ENCODE data around the gene SDF4.
"Not testable (repeated sequence)": the region's sequence is repeated elsewhere in the genome, so short reads cannot be mapped to it uniquely, and the experiment has no call there.

The SDF4 gene

DNA sequence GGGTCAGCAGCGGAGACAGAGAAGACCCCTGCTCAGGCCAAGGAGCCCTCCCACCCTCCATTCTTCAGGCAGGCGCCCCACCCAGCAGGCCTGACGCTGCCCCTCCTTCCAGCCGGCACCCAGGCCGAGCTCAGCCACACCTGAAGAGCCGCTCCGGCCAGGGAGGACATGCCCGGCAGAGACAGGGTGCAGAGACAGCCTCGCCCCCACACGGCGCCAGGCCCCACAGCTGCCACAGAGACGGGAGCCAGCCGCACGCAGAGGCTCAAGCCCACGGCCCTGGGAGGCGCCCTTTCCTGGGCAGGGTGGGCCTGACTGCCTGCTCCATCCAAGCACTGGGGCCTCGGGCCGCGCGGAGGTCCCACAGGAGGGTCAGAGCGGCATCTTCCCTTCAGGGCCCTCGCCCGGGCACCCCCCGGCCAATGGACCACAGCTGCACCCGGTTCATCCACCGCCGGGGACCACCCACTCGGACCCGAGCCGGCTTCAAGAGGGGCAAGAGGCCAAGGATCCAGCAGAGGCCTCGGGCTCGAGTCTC lies 52.9 kb downstream of the SDF4 start:
- no peak overlapping the region for H3K4me3 ChIP-seq (ENCODE audit: low read length)
- no peak for DNase-seq (ENCODE audit: low read depth)
- TF ChIP-seq, protein P1, sequence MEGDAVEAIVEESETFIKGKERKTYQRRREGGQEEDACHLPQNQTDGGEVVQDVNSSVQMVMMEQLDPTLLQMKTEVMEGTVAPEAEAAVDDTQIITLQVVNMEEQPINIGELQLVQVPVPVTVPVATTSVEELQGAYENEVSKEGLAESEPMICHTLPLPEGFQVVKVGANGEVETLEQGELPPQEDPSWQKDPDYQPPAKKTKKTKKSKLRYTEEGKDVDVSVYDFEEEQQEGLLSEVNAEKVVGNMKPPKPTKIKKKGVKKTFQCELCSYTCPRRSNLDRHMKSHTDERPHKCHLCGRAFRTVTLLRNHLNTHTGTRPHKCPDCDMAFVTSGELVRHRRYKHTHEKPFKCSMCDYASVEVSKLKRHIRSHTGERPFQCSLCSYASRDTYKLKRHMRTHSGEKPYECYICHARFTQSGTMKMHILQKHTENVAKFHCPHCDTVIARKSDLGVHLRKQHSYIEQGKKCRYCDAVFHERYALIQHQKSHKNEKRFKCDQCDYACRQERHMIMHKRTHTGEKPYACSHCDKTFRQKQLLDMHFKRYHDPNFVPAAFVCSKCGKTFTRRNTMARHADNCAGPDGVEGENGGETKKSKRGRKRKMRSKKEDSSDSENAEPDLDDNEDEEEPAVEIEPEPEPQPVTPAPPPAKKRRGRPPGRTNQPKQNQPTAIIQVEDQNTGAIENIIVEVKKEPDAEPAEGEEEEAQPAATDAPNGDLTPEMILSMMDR (conservative IDR thresholded peaks at IDR 0.05; ENCODE audit: low read length), result no peak

DNA sequence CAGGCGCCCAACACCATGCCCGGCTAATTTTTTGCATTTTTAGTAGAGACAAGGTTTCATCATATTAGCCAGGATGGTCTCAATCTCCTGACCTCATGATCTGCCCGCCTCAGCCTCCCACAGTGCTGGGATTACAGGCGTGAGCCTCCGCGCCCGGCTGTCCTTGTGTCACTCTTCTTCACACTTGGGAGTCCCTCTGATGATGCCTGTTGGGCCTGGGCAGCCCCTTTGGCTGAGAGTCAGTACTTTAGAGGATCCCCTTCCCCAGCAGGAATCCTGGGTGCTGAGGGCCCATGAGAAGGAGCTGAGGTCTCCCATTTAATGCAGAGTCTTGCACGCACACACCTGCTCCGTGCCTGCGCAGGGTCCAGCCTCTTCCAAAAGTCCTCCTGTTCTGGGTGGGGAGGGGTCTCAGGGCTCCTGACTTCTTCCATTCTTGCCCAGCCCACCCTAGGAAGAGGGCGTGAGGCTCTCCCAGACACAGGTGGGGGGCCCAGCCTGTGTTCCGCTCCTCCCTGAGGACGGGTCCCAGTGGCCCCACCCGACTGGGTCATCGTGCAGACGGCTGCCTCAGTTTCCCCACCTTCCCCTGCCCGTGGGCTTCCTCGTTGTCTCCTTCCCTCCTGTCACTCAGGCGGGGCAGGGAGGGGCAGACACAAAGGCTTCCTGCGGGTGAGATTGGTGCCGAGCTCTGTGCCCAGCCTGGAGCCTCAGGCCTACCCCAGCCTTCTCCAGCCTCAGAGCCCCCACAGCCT lies 54.2 kb downstream of the SDF4 start:
- DNase-seq (ENCODE audit: low read depth), result no peak
- TF ChIP-seq, protein P1 (conservative IDR thresholded peaks at IDR 0.05; ENCODE audit: low read length), result no peak

DNA sequence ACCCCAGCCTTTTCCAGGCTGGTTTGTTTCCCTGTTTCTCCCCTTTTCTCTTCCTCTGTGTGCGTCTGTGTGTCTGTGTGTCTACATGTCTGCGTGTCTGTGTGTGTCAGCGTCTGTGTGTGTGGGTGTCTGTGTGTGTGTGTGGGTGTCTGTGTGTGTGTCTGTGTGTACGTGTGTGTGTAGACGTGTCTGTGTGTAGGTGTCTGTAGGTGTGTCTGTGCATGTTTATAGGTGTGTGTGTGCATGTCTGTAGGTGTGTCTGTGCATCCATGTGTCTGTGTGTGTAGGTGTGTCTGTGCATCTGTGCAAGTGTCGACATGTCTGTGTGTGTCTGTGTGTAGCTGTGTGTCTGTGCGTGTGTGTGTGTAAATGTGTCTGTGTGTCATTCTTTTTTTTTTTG lies 54.9 kb downstream of the SDF4 start:
- TF ChIP-seq, protein P1 (conservative IDR thresholded peaks at IDR 0.05; ENCODE audit: low read length), result no peak
- H3K4me3 ChIP-seq (ENCODE audit: low read length), result no peak overlapping the region
- DNase-seq (ENCODE audit: low read depth), result no peak

More for the DNA sequence above, 54.2 kb downstream of the SDF4 start:
- no peak overlapping the region for H3K4me3 ChIP-seq (ENCODE audit: low read length)

DNA sequence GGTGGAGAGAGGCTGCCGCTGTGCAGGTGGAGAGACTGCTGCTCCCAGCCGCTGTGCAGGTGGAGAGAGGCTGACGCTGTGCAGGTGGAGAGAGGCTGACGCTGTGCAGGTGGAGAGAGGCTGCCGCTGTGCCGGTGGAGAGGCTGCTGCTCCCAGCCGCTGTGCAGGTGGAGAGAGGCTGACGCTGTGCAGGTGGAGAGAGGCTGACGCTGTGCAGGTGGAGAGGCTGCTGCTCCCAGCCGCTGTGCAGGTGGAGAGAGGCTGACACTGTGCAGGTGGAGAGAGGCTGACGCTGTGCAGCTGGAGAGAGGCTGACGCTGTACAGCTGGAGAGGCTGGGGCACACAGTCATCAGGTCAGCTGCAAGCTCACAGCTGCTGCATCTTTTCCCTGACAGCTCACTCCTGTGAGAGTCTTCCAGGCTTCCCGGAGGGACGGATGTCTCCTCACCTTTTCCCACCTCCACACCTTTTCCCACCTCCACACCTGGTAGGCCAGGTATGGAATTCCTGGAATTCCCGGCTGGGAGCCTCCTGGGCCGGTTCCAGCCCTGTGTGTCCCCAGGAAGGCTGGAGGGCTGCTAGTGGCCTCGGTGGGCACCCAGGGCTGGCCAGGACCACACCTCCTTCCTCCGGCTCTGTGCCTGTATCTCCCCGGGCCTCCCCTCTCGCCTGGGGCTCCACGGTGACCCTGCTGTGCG lies 55.6 kb downstream of the SDF4 start:
- DNase-seq (ENCODE audit: low read depth); H3K4me3 ChIP-seq (ENCODE audit: low read length): not testable (repeated sequence)

DNA sequence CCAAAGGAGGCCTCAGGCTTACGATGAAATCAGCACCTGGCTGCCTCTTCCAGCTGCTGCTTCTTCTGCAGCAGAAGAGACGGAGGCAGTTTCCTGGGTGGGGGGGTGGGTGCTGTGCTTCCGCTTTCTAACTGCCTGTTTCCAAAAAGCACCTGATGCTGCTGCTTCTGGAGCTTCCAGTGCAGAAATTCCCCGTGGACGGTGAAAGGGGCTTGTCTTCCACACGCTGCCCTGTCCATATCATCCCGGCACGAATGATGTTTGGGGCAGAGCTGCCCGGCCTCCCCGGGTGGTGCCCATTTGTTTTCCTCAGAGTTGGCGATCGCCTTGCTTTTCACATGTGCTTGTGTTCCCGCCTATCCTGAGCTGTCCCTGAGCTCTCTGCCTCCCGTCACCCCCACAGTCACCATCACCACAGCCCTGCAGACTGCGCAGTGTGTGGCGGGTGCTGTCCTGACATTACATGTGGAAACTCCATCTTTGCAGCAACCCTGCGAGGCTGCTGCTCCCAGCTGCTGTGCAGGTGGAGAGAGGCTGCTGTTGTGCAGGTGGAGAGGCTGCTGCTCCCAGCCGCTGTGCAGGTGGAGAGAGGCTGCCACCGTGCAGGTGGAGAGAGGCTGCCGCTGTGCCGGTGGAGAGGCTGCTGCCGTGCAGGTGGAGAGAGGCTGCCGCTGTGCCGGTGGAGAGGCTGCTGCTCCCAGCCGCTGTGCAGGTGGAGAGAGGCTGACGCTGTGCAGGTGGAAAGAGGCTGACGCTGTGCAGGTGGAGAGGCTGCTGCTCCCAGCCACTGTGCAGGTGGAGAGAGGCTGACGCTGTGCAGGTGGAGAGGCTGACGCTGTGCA lies 56.4 kb downstream of the SDF4 start:
- no peak for DNase-seq (ENCODE audit: low read depth)

DNA sequence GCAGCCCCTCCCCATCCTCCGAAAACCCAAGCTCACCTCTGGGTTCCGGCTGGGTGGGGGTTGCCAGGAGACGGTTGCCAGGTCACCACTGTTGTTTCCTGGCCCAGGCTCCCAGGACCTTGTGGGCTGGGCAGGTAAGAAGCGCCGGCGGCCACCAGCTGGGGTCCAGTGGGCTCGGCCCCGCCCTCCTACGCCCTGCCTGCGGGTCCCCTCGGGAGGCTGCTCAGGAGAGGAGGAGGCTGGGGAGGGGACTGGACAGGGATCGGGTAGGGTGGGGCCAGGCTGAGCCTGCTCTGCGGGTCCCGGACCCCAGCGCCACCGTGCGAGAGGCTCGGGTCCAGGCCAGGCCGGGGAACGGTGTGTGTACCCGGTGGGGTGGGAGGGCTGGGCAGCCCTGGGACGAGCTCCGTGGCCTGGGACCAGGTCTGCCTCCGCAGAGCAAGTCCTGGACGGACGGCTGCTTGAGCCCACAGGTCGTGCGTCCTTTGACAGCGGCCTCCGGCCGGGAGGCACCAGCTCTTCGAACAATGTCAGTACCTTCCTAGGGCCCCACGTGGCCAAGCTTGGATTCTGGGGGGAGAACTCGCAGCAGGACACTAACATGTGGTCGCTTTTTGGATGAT lies 57.9 kb downstream of the SDF4 start, which contains the start of gene TTLL10:
Gene TTLL10 (plus strand): TSS at position 88 of the 623 bp plus-strand sequence. CDS start 5,336 bp downstream, outside the sequence.
- no peak for DNase-seq (ENCODE audit: low read depth)
- TF ChIP-seq, protein P1 (conservative IDR thresholded peaks at IDR 0.05; ENCODE audit: low read length), result no peak

More for the DNA sequence above, 56.4 kb downstream of the SDF4 start:
- TF ChIP-seq, protein P1 (conservative IDR thresholded peaks at IDR 0.05; ENCODE audit: low read length), result no peak
- no peak overlapping the region for H3K4me3 ChIP-seq (ENCODE audit: low read length)

More for the DNA sequence above, 57.9 kb downstream of the SDF4 start, which contains the start of gene TTLL10:
- no peak within 1 kb of the TSS for H3K4me3 ChIP-seq (ENCODE audit: low read length)

Data from AG10803 (cell line).